ENCODE measurements around the gene ETV5.

DNA sequence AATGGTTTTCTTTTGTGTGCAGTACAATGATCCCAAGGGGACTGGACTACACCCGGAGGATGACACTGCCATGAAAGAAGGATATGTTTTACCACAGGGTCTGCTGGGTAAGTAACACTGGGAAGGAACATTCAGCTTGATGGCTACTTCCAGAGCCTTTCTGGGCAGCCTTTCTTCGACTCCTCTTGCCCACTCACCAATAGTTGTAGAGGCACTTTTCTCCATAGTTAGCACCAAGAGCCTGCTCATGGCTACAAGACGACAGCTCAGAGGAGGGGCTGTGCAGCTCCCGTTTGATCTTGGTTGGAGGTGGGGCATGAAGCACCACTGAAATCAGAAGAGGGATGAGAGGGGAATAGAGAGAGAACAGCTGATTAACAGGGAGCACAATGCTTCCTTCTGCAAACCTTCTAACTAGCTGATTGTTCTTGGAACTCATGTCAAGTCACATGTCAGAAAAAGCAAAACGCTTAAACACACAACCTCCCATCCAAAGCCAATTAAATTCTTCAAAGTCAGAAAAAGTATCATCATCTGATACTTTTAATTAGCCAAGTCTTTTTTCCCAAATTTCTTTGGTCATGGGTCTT lies 27.9 kb downstream of the ETV5 start:
- TF ChIP-seq JUND (IDR thresholded peaks at IDR 0.05) = no peak
- TF ChIP-seq, protein P1, sequence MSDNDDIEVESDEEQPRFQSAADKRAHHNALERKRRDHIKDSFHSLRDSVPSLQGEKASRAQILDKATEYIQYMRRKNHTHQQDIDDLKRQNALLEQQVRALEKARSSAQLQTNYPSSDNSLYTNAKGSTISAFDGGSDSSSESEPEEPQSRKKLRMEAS (IDR thresholded peaks at IDR 0.05) = no peak
- no peak for TF ChIP-seq CTCF (IDR thresholded peaks at IDR 0.05; ENCODE audit: low read depth, low read length, missing input control)
- TF ChIP-seq RXRA (IDR thresholded peaks at IDR 0.05) = no peak
- no peak for TF ChIP-seq YY1 (IDR thresholded peaks at IDR 0.05)
- TF ChIP-seq RAD21 (IDR thresholded peaks at IDR 0.05) = no peak
- TF ChIP-seq GABPA (IDR thresholded peaks at IDR 0.05 in 1 of 2, conservative IDR thresholded peaks at IDR 0.05 in 1 of 2) = no peak
- TF ChIP-seq, protein P2, sequence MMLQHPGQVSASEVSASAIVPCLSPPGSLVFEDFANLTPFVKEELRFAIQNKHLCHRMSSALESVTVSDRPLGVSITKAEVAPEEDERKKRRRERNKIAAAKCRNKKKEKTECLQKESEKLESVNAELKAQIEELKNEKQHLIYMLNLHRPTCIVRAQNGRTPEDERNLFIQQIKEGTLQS (IDR thresholded peaks at IDR 0.05) = no peak
- TF ChIP-seq SP1 (IDR thresholded peaks at IDR 0.05) = no peak
